GM12865 (cell line): ENCODE measurements around the gene PIK3CB.
"Not testable (repeated sequence)": the region's sequence is repeated elsewhere in the genome, so short reads cannot be mapped to it uniquely, and the experiment has no call there.

Source experiments
- DNase-seq: peaks from one replicate; pipeline ENCODE4 v3.0.0; 2010; ENCODE audit warnings: low read depth
- H3K4me3 ChIP-seq: 2 replicates; pipeline ENCODE4 v1.5.1; 2011; ENCODE audit warnings: mild to moderate bottlenecking, low read depth, low read length, control low read depth
- CTCF ChIP-seq: IDR thresholded peaks from 2 replicates; pipeline ENCODE4 v1.5.1; 2011; ENCODE audit warnings: low read length, control low read depth, low read depth, inconsistent platforms; ENCODE audit not compliant: insufficient read depth; ENCODE audit errors: missing control alignments

Gene PIK3CB

GRCh38 chr3:138740072-138740471, 94.7 kb downstream of the PIK3CB start:
- no peak overlapping the region for H3K4me3 ChIP-seq
- TF ChIP-seq CTCF, result no peak
- no peak for DNase-seq

- DNase-seq, result no peak
- no peak overlapping the region for H3K4me3 ChIP-seq
- TF ChIP-seq CTCF, result no peak
Observed at GRCh38 chr3:138732456-138732855, 102.3 kb downstream of the PIK3CB start.

- no peak for DNase-seq
- no peak for TF ChIP-seq CTCF
- H3K4me3 ChIP-seq, result no peak overlapping the region
Observed at GRCh38 chr3:138726946-138727730, 107.6 kb downstream of the PIK3CB start.

GRCh38 chr3:138726042-138726441, 108.7 kb downstream of the PIK3CB start:
- DNase-seq, result peak; percentile 37
- H3K4me3 ChIP-seq, result not testable (repeated sequence)

- no peak for TF ChIP-seq CTCF
- no peak overlapping the region for H3K4me3 ChIP-seq
- DNase-seq, result no peak
Observed at GRCh38 chr3:138725116-138725515, 109.6 kb downstream of the PIK3CB start.

- H3K4me3 ChIP-seq, result no peak overlapping the region
- no peak for DNase-seq
- no peak for TF ChIP-seq CTCF
Observed at GRCh38 chr3:138724443-138724842, 110.3 kb downstream of the PIK3CB start.

- TF ChIP-seq CTCF, result no peak
- DNase-seq, result no peak
- no peak overlapping the region for H3K4me3 ChIP-seq
Observed at GRCh38 chr3:138718849-138719248, 115.9 kb downstream of the PIK3CB start.
